K562 (cell line): ENCODE measurements around the gene EIF5. TPM values are rescaled to one million over a fixed set of nuclear protein-coding genes. Genes with fewer than 3 reads are reported as not detected.
A peak's percentile ranks its signal among the peaks of the same experiment; 100 is the strongest.

Source experiments
- ESRRB ChIP-seq: fragments of 250-450 bp; sonication (Bioruptor Pico); IDR thresholded peaks from 2 replicates; pipeline ENCODE4 v1.5.0; 2020; ENCODE audit warnings: mild to moderate bottlenecking, moderate library complexity, borderline replicate concordance
- NFIX ChIP-seq: fragments of 250-450 bp; sonication (Bioruptor Pico); IDR thresholded peaks from 2 replicates; pipeline ENCODE4 v1.4.0; 2020; ENCODE audit warnings: low read depth, mild to moderate bottlenecking, moderate library complexity
- NR2C2 ChIP-seq, 2 experiments: fragments of 200-800 bp in 1 of 2; sonication (Bioruptor generic) in 1 of 2; sonication (generic) in 1 of 2; formaldehyde crosslinking in 1 of 2; IDR thresholded peaks; 2 replicates each; pipeline versions ENCODE4 v1.6.1 to v1.8.0; 2016 to 2022; ENCODE audit warnings: mild to moderate bottlenecking in 1 of 2, missing compliant biosample characterization in 1 of 2, missing genetic modification characterization in 1 of 2, missing genetic modification reagents in 1 of 2
- POLR2G ChIP-seq: fragments of 200-400 bp; formaldehyde crosslinking; IDR thresholded peaks from 2 replicates; pipeline ENCODE4 v1.6.1; 2017; ENCODE audit warnings: low read depth, mild to moderate bottlenecking, antibody characterized with exemption, low read length, moderate library complexity
- SREBF1 ChIP-seq: fragments of 150-350 bp; IDR thresholded peaks from 2 replicates; pipeline ENCODE4 v1.6.1; 2014; ENCODE audit warnings: antibody characterized with exemption, low read depth, low read length, borderline replicate concordance
- SRSF7 ChIP-seq: fragments of 200-400 bp; formaldehyde crosslinking; optimal IDR thresholded peaks from 2 replicates; pipeline ENCODE3; 2017; ENCODE audit warnings: mild to moderate bottlenecking, low read depth, low read length
- TCF3 ChIP-seq: sonication (generic); formaldehyde crosslinking; IDR thresholded peaks from 2 replicates; pipeline ENCODE4 v1.4.0; 2020; ENCODE audit warnings: mild to moderate bottlenecking, missing genetic modification reagents
- ZEB2 ChIP-seq: fragments of 450-650 bp; IDR thresholded peaks from 2 replicates; pipeline ENCODE4 v1.6.1; 2016
- ZFX ChIP-seq: sonication (generic); formaldehyde crosslinking; IDR thresholded peaks from 2 replicates; pipeline ENCODE4 v1.8.0; 2022; ENCODE audit warnings: mild to moderate bottlenecking, missing genetic modification reagents, moderate library complexity
- ZNF589 ChIP-seq: fragments of 200-800 bp; sonication (Bioruptor generic); IDR thresholded peaks from 2 replicates; pipeline ENCODE4 v1.6.1; 2016; ENCODE audit warnings: low read depth, missing genetic modification characterization, missing compliant biosample characterization
- polyA plus RNA-seq, 8 experiments: library from polyadenylated mRNA; depleted of rRNA in 4 of 8; stranded (reverse) in 5 of 8; unstranded in 3 of 8; fragments of >200 nt; fragmentation: Nextera tagmentation in 2 of 8; fragmentation: Illumina TruSeq in 1 of 8; extraction: Ambion mirVana in 2 of 8; extraction: Trizol in 1 of 8; gene quantifications; 2 replicates each; pipeline versions ENCODE4 v1.2.1 to v1.2.3, GENCODE V29; 2011 to 2014; ENCODE audit warnings: inconsistent platforms in 1 of 8, missing spikeins in 1 of 8
- total RNA-seq, 7 experiments: library from RNA; depleted of rRNA in 6 of 7; stranded (reverse); fragments of >200 nt in 6 of 7; fragmentation: Illumina TruSeq in 2 of 7; extraction: Trizol in 2 of 7; gene quantifications; 2 replicates each; pipeline versions ENCODE4 v1.2.1 to v1.2.3, GENCODE V29; 2011 to 2021; ENCODE audit warnings: low replicate concordance in 1 of 7
- TF ChIP-seq, protein P1 (sequence below): fragments of 450-650 bp; formaldehyde crosslinking; IDR thresholded peaks from 2 replicates; pipeline ENCODE4 v1.4.0; 2020; ENCODE audit warnings: mild to moderate bottlenecking, moderate library complexity
- TF ChIP-seq, protein P2 (sequence below): fragments of 450-650 bp; IDR thresholded peaks from 2 replicates; pipeline ENCODE4 v1.6.1; 2016
- TF ChIP-seq, protein P3 (sequence below): fragments of 250-450 bp; sonication (Bioruptor Pico); IDR thresholded peaks from 2 replicates; pipeline ENCODE4 v1.5.0; 2021; ENCODE audit warnings: mild to moderate bottlenecking, moderate library complexity
- TF ChIP-seq, protein P4 (sequence below): fragments of 250-450 bp; sonication (Bioruptor Pico); IDR thresholded peaks from 2 replicates; pipeline ENCODE4 v1.8.0; 2022; ENCODE audit warnings: moderate library complexity, mild to moderate bottlenecking, inconsistent platforms
- TF ChIP-seq, protein P5 (sequence below): fragments of 450-650 bp; IDR thresholded peaks from one replicate; pipeline ENCODE4 v1.6.1; 2018; ENCODE audit warnings: mild to moderate bottlenecking, moderate library complexity; ENCODE audit not compliant: partially characterized antibody
- TF ChIP-seq, protein P6 (sequence below): IDR thresholded peaks from 2 replicates; pipeline ENCODE4 v1.6.1; 2011; ENCODE audit warnings: borderline replicate concordance, low read depth, mild to moderate bottlenecking, moderate library complexity, low read length; ENCODE audit not compliant: insufficient read depth, poor library complexity, severe bottlenecking

EIF5 gene
- total and polyA plus RNA-seq, 9 of the 15 experiments (the other 6 are each of a cell fraction or from before 2014, with no cell fraction given): 92.7 to 442 (median 190) TPM

DNA sequence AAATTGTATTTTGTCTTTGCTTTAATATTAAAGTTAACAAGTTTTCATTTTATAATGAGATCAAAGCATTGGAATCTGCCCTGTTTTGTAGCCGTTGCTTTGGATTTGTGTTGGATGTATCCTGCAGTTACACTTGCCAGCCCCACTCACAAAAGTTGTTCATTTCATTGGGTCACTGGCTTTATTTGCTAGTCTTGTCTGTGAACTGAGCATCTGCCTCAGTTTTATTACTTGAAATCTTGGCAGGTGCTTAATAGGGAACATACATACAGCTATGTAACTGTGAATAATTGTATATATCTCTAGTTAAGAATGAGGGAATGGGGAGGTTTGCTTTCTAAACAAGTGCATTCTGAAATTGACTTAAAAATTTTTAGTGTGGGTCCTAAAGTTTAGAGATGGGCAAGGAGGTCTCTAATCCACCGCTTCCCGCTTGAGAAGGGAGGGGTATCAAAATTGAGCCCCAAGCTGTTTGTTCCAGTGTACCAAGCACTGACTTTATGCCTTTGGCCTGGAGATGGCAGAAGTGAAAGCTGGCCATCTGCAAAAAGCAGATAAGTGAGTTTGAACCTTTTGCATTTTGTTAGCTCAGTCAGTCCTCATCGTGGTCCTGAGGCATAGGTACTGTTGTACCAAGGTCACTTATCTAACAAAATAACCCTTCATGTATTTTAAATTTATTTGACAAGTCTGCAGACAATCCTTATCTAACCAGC, 9.3 kb downstream of the EIF5 start (continued):
- TF ChIP-seq SREBF1 (no peak), ZEB2 (no peak), POLR2G (0 out of 2 replicates have a peak, but pooled peaks have one; percentile 13), ZNF589 (no peak), ESRRB (no peak), ZFX (CRISPR knock-in tag) (no peak), SRSF7 (no peak), TCF3 (peak; percentile 60), NR2C2 (CRISPR knock-in tag; IDR thresholded peaks at IDR 0.05) (no peak), NR2C2 (tag; IDR thresholded peaks at IDR 0.05) (no peak), NFIX (CRISPR knock-in tag) (no peak)
- TF ChIP-seq, protein P1, sequence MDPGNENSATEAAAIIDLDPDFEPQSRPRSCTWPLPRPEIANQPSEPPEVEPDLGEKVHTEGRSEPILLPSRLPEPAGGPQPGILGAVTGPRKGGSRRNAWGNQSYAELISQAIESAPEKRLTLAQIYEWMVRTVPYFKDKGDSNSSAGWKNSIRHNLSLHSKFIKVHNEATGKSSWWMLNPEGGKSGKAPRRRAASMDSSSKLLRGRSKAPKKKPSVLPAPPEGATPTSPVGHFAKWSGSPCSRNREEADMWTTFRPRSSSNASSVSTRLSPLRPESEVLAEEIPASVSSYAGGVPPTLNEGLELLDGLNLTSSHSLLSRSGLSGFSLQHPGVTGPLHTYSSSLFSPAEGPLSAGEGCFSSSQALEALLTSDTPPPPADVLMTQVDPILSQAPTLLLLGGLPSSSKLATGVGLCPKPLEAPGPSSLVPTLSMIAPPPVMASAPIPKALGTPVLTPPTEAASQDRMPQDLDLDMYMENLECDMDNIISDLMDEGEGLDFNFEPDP (CRISPR knock-in tag): no peak
- TF ChIP-seq, protein P2, sequence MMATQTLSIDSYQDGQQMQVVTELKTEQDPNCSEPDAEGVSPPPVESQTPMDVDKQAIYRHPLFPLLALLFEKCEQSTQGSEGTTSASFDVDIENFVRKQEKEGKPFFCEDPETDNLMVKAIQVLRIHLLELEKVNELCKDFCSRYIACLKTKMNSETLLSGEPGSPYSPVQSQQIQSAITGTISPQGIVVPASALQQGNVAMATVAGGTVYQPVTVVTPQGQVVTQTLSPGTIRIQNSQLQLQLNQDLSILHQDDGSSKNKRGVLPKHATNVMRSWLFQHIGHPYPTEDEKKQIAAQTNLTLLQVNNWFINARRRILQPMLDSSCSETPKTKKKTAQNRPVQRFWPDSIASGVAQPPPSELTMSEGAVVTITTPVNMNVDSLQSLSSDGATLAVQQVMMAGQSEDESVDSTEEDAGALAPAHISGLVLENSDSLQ: no peak
- TF ChIP-seq, protein P3, sequence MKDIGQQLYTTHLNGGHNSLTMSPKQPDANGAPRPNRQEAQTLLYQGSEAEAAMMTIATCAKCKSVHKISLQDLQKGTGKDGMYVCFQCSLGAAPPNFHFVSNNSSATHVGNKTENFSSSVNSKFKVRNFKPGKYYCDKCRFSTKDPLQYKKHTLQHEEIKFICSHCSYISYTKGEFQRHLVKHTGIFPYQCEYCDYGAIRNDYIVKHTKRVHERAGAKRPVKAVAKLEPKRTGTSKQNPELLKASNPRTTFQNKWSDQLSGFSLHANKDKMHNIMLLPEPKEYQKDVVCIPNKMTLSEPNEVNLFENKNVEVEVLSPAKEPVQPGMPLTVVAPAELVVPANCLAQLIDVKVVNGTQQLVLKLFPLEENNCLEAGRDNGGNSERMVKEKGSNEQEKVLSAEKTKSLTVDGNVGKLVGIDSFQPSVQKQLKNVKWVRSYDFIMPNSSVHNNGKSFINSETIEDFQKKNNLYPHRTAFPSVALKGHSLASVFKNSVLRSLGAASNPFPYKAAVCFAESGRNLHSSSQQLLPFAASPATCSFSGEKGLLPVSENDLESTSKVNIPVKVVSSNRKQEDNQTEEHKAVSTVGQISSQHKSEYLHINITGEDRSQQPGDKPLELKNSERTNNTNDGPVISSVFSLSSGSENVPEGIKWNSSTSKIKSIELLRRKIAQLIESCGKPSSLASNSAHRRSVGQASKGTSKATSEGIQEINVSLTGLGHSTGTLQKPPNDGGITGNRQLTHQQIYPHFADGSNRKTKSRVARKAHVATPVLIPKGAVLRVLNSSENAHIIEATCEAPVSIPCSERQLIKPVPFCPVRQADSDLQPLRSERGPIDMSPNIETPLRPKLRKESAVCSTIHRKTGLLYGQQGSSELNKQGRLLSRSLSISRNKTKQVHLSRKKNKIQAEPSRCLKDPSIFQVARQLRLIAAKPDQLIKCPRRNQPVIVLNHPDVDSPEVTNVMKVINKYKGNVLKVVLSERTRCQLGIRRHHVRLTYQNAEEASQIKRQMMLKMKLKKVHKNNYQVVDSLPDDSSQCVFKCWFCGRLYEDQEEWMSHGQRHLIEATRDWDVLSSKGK: no peak
- TF ChIP-seq, protein P4, sequence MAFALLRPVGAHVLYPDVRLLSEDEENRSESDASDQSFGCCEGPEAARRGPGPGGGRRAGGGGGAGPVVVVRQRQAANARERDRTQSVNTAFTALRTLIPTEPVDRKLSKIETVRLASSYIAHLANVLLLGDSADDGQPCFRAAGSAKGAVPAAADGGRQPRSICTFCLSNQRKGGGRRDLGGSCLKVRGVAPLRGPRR (CRISPR knock-in tag): no peak
- TF ChIP-seq, protein P5, sequence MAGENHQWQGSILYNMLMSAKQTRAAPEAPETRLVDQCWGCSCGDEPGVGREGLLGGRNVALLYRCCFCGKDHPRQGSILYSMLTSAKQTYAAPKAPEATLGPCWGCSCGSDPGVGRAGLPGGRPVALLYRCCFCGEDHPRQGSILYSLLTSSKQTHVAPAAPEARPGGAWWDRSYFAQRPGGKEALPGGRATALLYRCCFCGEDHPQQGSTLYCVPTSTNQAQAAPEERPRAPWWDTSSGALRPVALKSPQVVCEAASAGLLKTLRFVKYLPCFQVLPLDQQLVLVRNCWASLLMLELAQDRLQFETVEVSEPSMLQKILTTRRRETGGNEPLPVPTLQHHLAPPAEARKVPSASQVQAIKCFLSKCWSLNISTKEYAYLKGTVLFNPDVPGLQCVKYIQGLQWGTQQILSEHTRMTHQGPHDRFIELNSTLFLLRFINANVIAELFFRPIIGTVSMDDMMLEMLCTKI: no peak
- TF ChIP-seq, protein P6, sequence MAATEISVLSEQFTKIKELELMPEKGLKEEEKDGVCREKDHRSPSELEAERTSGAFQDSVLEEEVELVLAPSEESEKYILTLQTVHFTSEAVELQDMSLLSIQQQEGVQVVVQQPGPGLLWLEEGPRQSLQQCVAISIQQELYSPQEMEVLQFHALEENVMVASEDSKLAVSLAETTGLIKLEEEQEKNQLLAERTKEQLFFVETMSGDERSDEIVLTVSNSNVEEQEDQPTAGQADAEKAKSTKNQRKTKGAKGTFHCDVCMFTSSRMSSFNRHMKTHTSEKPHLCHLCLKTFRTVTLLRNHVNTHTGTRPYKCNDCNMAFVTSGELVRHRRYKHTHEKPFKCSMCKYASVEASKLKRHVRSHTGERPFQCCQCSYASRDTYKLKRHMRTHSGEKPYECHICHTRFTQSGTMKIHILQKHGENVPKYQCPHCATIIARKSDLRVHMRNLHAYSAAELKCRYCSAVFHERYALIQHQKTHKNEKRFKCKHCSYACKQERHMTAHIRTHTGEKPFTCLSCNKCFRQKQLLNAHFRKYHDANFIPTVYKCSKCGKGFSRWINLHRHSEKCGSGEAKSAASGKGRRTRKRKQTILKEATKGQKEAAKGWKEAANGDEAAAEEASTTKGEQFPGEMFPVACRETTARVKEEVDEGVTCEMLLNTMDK: no peak
